ENCODE data around the gene NRM. TPM values are rescaled to one million over a fixed set of nuclear protein-coding genes. Genes with fewer than 3 reads are reported as not detected.

The NRM gene
- total and polyA plus RNA-seq, 2 of the 13 experiments (the other 11 are each of a cell fraction or from before 2014, with no cell fraction given), result 12.5 to 16.0 TPM

- TF ChIP-seq ZNF687 (CRISPR knock-in tag; IDR thresholded peaks at IDR 0.05) (peak; percentile 86), CSRNP1 (CRISPR knock-in tag; IDR thresholded peaks at IDR 0.05) (no peak; the same call in 1 of the 2 replicates), NPAS2 (CRISPR knock-in tag; IDR thresholded peaks at IDR 0.05; ENCODE audit: borderline replicate concordance) (no peak), ZBTB14 (CRISPR knock-in tag; IDR thresholded peaks at IDR 0.05) (peak; percentile 80), MED8 (CRISPR knock-in tag; IDR thresholded peaks at IDR 0.05; ENCODE audit: insufficient replicate concordance) (peak; percentile 33), MZF1 (CRISPR knock-in tag; IDR thresholded peaks at IDR 0.05; ENCODE audit: borderline replicate concordance) (no peak), MTA1 (CRISPR knock-in tag; IDR thresholded peaks at IDR 0.05; ENCODE audit: borderline replicate concordance) (peak; percentile 54; the same call in 1 of the 2 replicates), POLR2A (IDR thresholded peaks at IDR 0.05; ENCODE audit: insufficient read depth in 1 of 2, low read depth in 2 of 2, low read length in 2 of 2) (peak; percentile 62 to 76), HMGA1 (CRISPR knock-in tag; conservative IDR thresholded peaks at IDR 0.05) (no peak), DBP (CRISPR knock-in tag; IDR thresholded peaks at IDR 0.05; ENCODE audit: not compliant biosample characterization) (peak; percentile 62), ZNF570 (CRISPR knock-in tag; IDR thresholded peaks at IDR 0.05; ENCODE audit: borderline replicate concordance) (no peak), PRDM10 (CRISPR knock-in tag; IDR thresholded peaks at IDR 0.05; ENCODE audit: low read depth) (0 out of 2 replicates have a peak, but pooled peaks have one; percentile 60), ZNF180 (CRISPR knock-in tag; IDR thresholded peaks at IDR 0.05; ENCODE audit: borderline replicate concordance, low read depth) (no peak), ZNF781 (CRISPR knock-in tag; IDR thresholded peaks at IDR 0.05; ENCODE audit: borderline replicate concordance, not compliant biosample characterization) (no peak), TCF7L2 (IDR thresholded peaks at IDR 0.05; ENCODE audit: low read depth, low read length) (no peak)
These were observed 30.6 kb upstream of the NRM start (continued) for GRCh38 chr6:30721198-30722024.

Data from HepG2 (cell line).